ENCODE data around the gene COL4A4. TPM values are rescaled to one million over a fixed set of nuclear protein-coding genes. Genes with fewer than 3 reads are reported as not detected.

Gene COL4A4
- total and polyA plus RNA-seq, 2 donors (not counting 1 experiment from before 2014, with no cell fraction given): 6.2 to 30.2 TPM

- no peaks in the 10 kb centered on the region for H3K36me3 ChIP-seq (replicated peaks in 1 of 2; ENCODE audit: control extremely low read depth in 1 of 2, control insufficient read depth in 1 of 2, extremely low read depth in 1 of 2, insufficient read depth in 2 of 2, low read length in 1 of 2)
- H3K4me3 ChIP-seq (ENCODE audit: control extremely low read depth in 1 of 5, extremely low read depth in 1 of 5, insufficient read depth in 1 of 5, low read depth in 2 of 5, low read length in 4 of 5): no peak overlapping the region
- Mint-ChIP-seq H3K9me3 (ENCODE audit: insufficient read depth) (no peaks in the 10 kb centered on the region), H3K4me3 (no peak overlapping the region), H3K4me1 (peaks cover 13% of the 10 kb centered on the region), H3K27me3 (no peaks in the 10 kb centered on the region), H3K27ac (no peak overlapping the region)
- intact Hi-C loops (cut with micrococcal nuclease): no loop called here
- H3K27ac ChIP-seq (ENCODE audit: low read length in 2 of 2): no peak overlapping the region
- H4K20me1 ChIP-seq (ENCODE audit: control insufficient read depth, insufficient read depth, low read length, poor library complexity, severe bottlenecking): no peaks in the 10 kb centered on the region
- 100% methylated on average over 1 of the region's 3 CpGs for WGBS (ENCODE audit: insufficient coverage)
- no peaks in the 10 kb centered on the region for H3K4me1 ChIP-seq (ENCODE audit: control insufficient read depth in 2 of 2, insufficient read depth in 2 of 2, low read length in 2 of 2)
- H2AFZ ChIP-seq (ENCODE audit: insufficient read depth, low read depth, low read length, poor library complexity, severe bottlenecking): no peak overlapping the region
- TF ChIP-seq EZH2 (IDR thresholded peaks at IDR 0.05; ENCODE audit: borderline replicate concordance, insufficient read depth, low read depth, low read length, poor library complexity, severe bottlenecking): no peak
- TF ChIP-seq, protein P1, sequence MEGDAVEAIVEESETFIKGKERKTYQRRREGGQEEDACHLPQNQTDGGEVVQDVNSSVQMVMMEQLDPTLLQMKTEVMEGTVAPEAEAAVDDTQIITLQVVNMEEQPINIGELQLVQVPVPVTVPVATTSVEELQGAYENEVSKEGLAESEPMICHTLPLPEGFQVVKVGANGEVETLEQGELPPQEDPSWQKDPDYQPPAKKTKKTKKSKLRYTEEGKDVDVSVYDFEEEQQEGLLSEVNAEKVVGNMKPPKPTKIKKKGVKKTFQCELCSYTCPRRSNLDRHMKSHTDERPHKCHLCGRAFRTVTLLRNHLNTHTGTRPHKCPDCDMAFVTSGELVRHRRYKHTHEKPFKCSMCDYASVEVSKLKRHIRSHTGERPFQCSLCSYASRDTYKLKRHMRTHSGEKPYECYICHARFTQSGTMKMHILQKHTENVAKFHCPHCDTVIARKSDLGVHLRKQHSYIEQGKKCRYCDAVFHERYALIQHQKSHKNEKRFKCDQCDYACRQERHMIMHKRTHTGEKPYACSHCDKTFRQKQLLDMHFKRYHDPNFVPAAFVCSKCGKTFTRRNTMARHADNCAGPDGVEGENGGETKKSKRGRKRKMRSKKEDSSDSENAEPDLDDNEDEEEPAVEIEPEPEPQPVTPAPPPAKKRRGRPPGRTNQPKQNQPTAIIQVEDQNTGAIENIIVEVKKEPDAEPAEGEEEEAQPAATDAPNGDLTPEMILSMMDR (IDR thresholded peaks at IDR 0.05): no peak
- H3K4me2 ChIP-seq (replicated peaks; ENCODE audit: low read depth, low read length, poor library complexity, severe bottlenecking): no peak overlapping the region
- no peak for ATAC-seq (ENCODE audit: low read depth)
- POLR2A ChIA-PET: no interaction called here
- no peaks in the 10 kb centered on the region for H3K9me3 ChIP-seq (ENCODE audit: control extremely low read depth in 1 of 3, control insufficient read depth in 2 of 3, insufficient read depth in 1 of 3, low read length in 2 of 3)
- no peak for DNase-seq
- no peaks in the 10 kb centered on the region for H3K27me3 ChIP-seq (replicated peaks in 1 of 4; ENCODE audit: control extremely low read depth in 1 of 4, control insufficient read depth in 3 of 4, insufficient read depth in 4 of 4, low read length in 3 of 4)
- CTCF ChIA-PET: no interaction called here
- H3K9ac ChIP-seq (ENCODE audit: low read length): no peak overlapping the region
- H3K79me2 ChIP-seq (ENCODE audit: control insufficient read depth, insufficient read depth, low read length): no peaks in the 10 kb centered on the region
These were observed 28.5 kb upstream of the COL4A4 start for GRCh38 chr2:227192491-227192890.

DNA sequence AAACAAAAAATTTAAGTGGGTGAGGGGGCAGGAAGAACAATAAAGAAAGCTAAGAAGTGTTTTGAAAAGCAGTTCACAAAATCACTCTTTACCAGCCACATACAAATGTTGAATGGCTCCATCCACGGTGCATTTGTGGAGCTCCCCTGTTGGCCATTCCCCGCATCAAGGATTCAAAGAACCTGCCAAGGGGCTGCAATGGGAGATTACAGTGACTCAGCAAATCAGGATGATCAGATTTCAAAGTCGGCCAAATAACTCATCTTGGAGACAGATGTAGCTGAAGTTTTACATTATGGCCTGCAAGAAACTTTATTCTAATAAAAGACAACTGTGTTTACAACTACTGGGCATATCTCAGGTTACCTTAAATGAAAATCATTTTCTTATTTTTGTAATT lies 27.4 kb upstream of the COL4A4 start:
- Histone ChIP-seq H3K9ac (ENCODE audit: low read length) (no peak overlapping the region), H3K36me3 (replicated peaks in 1 of 2; ENCODE audit: control extremely low read depth in 1 of 2, control insufficient read depth in 1 of 2, extremely low read depth in 1 of 2, insufficient read depth in 2 of 2, low read length in 1 of 2) (no peaks in the 10 kb centered on the region), H3K4me2 (replicated peaks; ENCODE audit: low read depth, low read length, poor library complexity, severe bottlenecking) (no peak overlapping the region), H4K20me1 (ENCODE audit: control insufficient read depth, insufficient read depth, low read length, poor library complexity, severe bottlenecking) (no peaks in the 10 kb centered on the region), H3K27ac (ENCODE audit: low read length in 2 of 2) (no peak overlapping the region), H3K4me3 (ENCODE audit: control extremely low read depth in 1 of 5, extremely low read depth in 1 of 5, insufficient read depth in 1 of 5, low read depth in 2 of 5, low read length in 4 of 5) (no peak overlapping the region), H3K4me1 (ENCODE audit: control insufficient read depth in 2 of 2, insufficient read depth in 2 of 2, low read length in 2 of 2) (peaks cover 0 to under 1% of the 10 kb centered on the region in 2 donors), H3K9me3 (ENCODE audit: control extremely low read depth in 1 of 3, control insufficient read depth in 2 of 3, insufficient read depth in 1 of 3, low read length in 2 of 3) (no peaks in the 10 kb centered on the region), H3K79me2 (ENCODE audit: control insufficient read depth, insufficient read depth, low read length) (no peaks in the 10 kb centered on the region), H2AFZ (ENCODE audit: insufficient read depth, low read depth, low read length, poor library complexity, severe bottlenecking) (no peak overlapping the region), H3K27me3 (replicated peaks in 1 of 4; ENCODE audit: control extremely low read depth in 1 of 4, control insufficient read depth in 3 of 4, insufficient read depth in 4 of 4, low read length in 3 of 4) (no peaks in the 10 kb centered on the region)
- no peak for TF ChIP-seq EZH2 (IDR thresholded peaks at IDR 0.05; ENCODE audit: borderline replicate concordance, insufficient read depth, low read depth, low read length, poor library complexity, severe bottlenecking)
- TF ChIP-seq, protein P1 (IDR thresholded peaks at IDR 0.05): no peak
- Mint-ChIP-seq H3K4me3 (no peak overlapping the region), H3K9me3 (ENCODE audit: insufficient read depth) (no peaks in the 10 kb centered on the region), H3K27me3 (no peaks in the 10 kb centered on the region), H3K4me1 (peaks cover 23% of the 10 kb centered on the region), H3K27ac (no peak overlapping the region)
- POLR2A ChIA-PET: no interaction called here
- ATAC-seq (ENCODE audit: low read depth): no peak
- WGBS (ENCODE audit: insufficient coverage): 100% methylated on average over 1 of the region's 3 CpGs
- CTCF ChIA-PET: no interaction called here
- DNase-seq: no peak
- intact Hi-C loops (cut with micrococcal nuclease): no loop called here

Measured in B cell (primary cell).